HG02588 (cell line): Measurements from ENCODE around the gene DDX17.

Source experiments
- ATAC-seq: cut with Tn5 transposase; IDR thresholded peaks from one replicate; pipeline ENCODE4 v1.9.1; 2021; ENCODE audit warnings: mild to moderate bottlenecking, moderate library complexity; ENCODE audit not compliant: unreplicated experiment

Gene DDX17

GRCh38 chr22:38467904-38468442 is 38.1 kb downstream of the DDX17 start, which contains the start of gene KDELR3:
Gene KDELR3 (plus strand): TSS chr22:38468096. CDS start chr22:38468234, 138 bp downstream.
- ATAC-seq, result no peak

- ATAC-seq, result no peak
Observed at GRCh38 chr22:38467438-38467903, 38.6 kb downstream of the DDX17 start.

GRCh38 chr22:38465673-38466490 is 40.2 kb downstream of the DDX17 start:
- no peak for ATAC-seq

- no peak for ATAC-seq
Observed at GRCh38 chr22:38464992-38465672, 41.0 kb downstream of the DDX17 start.

GRCh38 chr22:38462960-38463784 is 42.9 kb downstream of the DDX17 start:
- no peak for ATAC-seq

GRCh38 chr22:38461414-38462081 is 44.6 kb downstream of the DDX17 start:
- ATAC-seq, result no peak

- no peak for ATAC-seq
Observed at GRCh38 chr22:38461057-38461413, 45.1 kb downstream of the DDX17 start.

- no peak for ATAC-seq
Observed at GRCh38 chr22:38460426-38460840, 45.7 kb downstream of the DDX17 start.

- ATAC-seq, result no peak
Observed at GRCh38 chr22:38456841-38457699, 49.0 kb downstream of the DDX17 start.

GRCh38 chr22:38456272-38456835 is 49.8 kb downstream of the DDX17 start:
- no peak for ATAC-seq

- no peak for ATAC-seq
Observed at GRCh38 chr22:38455530-38456271, 50.4 kb downstream of the DDX17 start.

- no peak for ATAC-seq
Observed at GRCh38 chr22:38455076-38455529, 51.0 kb downstream of the DDX17 start, which contains the start of gene KCNJ4. Gene KCNJ4 (minus strand): TSS chr22:38455199. CDS start chr22:38428132, 27,067 bp downstream.

- ATAC-seq, result no peak
Observed at GRCh38 chr22:38454353-38455075, 51.6 kb downstream of the DDX17 start.

GRCh38 chr22:38453996-38454352 is 52.1 kb downstream of the DDX17 start:
- ATAC-seq, result no peak

GRCh38 chr22:38453066-38453672 is 52.9 kb downstream of the DDX17 start:
- ATAC-seq, result no peak

GRCh38 chr22:38452373-38453065 is 53.6 kb downstream of the DDX17 start:
- ATAC-seq, result no peak

- ATAC-seq, result no peak
Observed at GRCh38 chr22:38451864-38452263, 54.2 kb downstream of the DDX17 start.
